ENCODE results near the gene TOR1B.

- TF ChIP-seq, protein P1, sequence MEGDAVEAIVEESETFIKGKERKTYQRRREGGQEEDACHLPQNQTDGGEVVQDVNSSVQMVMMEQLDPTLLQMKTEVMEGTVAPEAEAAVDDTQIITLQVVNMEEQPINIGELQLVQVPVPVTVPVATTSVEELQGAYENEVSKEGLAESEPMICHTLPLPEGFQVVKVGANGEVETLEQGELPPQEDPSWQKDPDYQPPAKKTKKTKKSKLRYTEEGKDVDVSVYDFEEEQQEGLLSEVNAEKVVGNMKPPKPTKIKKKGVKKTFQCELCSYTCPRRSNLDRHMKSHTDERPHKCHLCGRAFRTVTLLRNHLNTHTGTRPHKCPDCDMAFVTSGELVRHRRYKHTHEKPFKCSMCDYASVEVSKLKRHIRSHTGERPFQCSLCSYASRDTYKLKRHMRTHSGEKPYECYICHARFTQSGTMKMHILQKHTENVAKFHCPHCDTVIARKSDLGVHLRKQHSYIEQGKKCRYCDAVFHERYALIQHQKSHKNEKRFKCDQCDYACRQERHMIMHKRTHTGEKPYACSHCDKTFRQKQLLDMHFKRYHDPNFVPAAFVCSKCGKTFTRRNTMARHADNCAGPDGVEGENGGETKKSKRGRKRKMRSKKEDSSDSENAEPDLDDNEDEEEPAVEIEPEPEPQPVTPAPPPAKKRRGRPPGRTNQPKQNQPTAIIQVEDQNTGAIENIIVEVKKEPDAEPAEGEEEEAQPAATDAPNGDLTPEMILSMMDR (IDR thresholded peaks at IDR 0.05): no peak
- no peak for TF ChIP-seq EZH2 (IDR thresholded peaks at IDR 0.05; ENCODE audit: borderline replicate concordance, insufficient read depth, low read depth, low read length, poor library complexity, severe bottlenecking)
Observed at GRCh38 chr9:129834489-129835127, 31.6 kb downstream of the TOR1B start.
